Skeletal muscle cell (primary cell): ENCODE measurements around the gene C3.
"Not testable (repeated sequence)": the region's sequence is repeated elsewhere in the genome, so short reads cannot be mapped to it uniquely, and the experiment has no call there.

Experiments used
- DNase-seq: peaks from one replicate; pipeline ENCODE4 v3.0.0-alpha.2; 2010; ENCODE audit warnings: low read depth
- H3K4me3 ChIP-seq: 2 replicates; pipeline ENCODE4 v1.5.1; 2011; ENCODE audit warnings: low read depth, mild to moderate bottlenecking, control low read depth, low read length, moderate library complexity

The C3 gene

GRCh38 chr19:6720369-6721137 is at the start of gene C3:
TSS of gene C3 (minus strand) at chr19:6720650. CDS start at chr19:6720589, 61 bp downstream.
- no peak for DNase-seq
- no peak within 1 kb of the TSS for H3K4me3 ChIP-seq

- no peak for DNase-seq
- H3K4me3 ChIP-seq = no peak overlapping the region
These were observed 48.7 kb upstream of the C3 start for GRCh38 chr19:6769006-6769619.

- H3K4me3 ChIP-seq = no peak overlapping the region
- no peak for DNase-seq
These were observed 47.9 kb upstream of the C3 start for GRCh38 chr19:6768236-6768785.

- peak within 1 kb of the TSS; percentile 31 for H3K4me3 ChIP-seq
- DNase-seq = no peak
These were observed 47.1 kb upstream of the C3 start, which contains the start of gene SH2D3A for GRCh38 chr19:6767357-6768235. TSS of gene SH2D3A (minus strand) at chr19:6767435. CDS start at chr19:6763748, 3,687 bp downstream.

- no peak for DNase-seq
- H3K4me3 ChIP-seq = peak overlapping the region; percentile 31
These were observed 46.6 kb upstream of the C3 start for GRCh38 chr19:6767081-6767356.

GRCh38 chr19:6766357-6767080 is 46.1 kb upstream of the C3 start:
- no peak for DNase-seq
- no peak overlapping the region for H3K4me3 ChIP-seq

- H3K4me3 ChIP-seq = no peak overlapping the region
- DNase-seq = no peak
These were observed 45.4 kb upstream of the C3 start for GRCh38 chr19:6765738-6766356.

- H3K4me3 ChIP-seq, DNase-seq: not testable (repeated sequence)
These were observed 41.9 kb upstream of the C3 start for GRCh38 chr19:6762253-6762797.

GRCh38 chr19:6761053-6761676 is 40.7 kb upstream of the C3 start:
- no peak for DNase-seq
- H3K4me3 ChIP-seq = no peak overlapping the region

GRCh38 chr19:6760606-6761005 is 40.2 kb upstream of the C3 start:
- no peak overlapping the region for H3K4me3 ChIP-seq
- DNase-seq = no peak

GRCh38 chr19:6754653-6755463 is 34.4 kb upstream of the C3 start:
- no peak for DNase-seq
- no peak overlapping the region for H3K4me3 ChIP-seq

- no peak for DNase-seq
- no peak overlapping the region for H3K4me3 ChIP-seq
These were observed 33.7 kb upstream of the C3 start for GRCh38 chr19:6754136-6754535.

- H3K4me3 ChIP-seq = peak overlapping the region; percentile 37
- no peak for DNase-seq
These were observed 33.0 kb upstream of the C3 start for GRCh38 chr19:6753178-6754031.

- H3K4me3 ChIP-seq = peak overlapping the region; percentile 37
- DNase-seq = no peak
These were observed 32.1 kb upstream of the C3 start for GRCh38 chr19:6752256-6753177.

- DNase-seq = no peak
- no peak overlapping the region for H3K4me3 ChIP-seq
These were observed 30.7 kb upstream of the C3 start for GRCh38 chr19:6751189-6751588.

GRCh38 chr19:6750062-6750461 is 29.6 kb upstream of the C3 start:
- DNase-seq = no peak
- no peak overlapping the region for H3K4me3 ChIP-seq
